A549 (cell line): ENCODE measurements around the gene HLA-DQA1.

Experiments
- BCL3 ChIP-seq: fragments of >200 bp; sonication (Bioruptor Twin); formaldehyde crosslinking; IDR thresholded peaks from 3 replicates; pipeline ENCODE4 v1.6.1; 2016
- MYC ChIP-seq: IDR thresholded peaks from 2 replicates; pipeline ENCODE4 v1.6.1; 2012; ENCODE audit warnings: mild to moderate bottlenecking, inconsistent platforms, low read length, improper control_type of control experiment, borderline replicate concordance
- RNF2 ChIP-seq: fragments of 200-600 bp; sonication (generic); IDR thresholded peaks from 2 replicates; pipeline ENCODE4 v1.6.1; 2016; ENCODE audit warnings: low read depth, mild to moderate bottlenecking, antibody characterized with exemption, moderate library complexity, borderline replicate concordance
- TF ChIP-seq, protein P1 (sequence below): fragments of >200 bp; sonication (Bioruptor Twin); formaldehyde crosslinking; IDR thresholded peaks from 3 replicates; pipeline ENCODE4 v1.5.1; 2016

DNA sequence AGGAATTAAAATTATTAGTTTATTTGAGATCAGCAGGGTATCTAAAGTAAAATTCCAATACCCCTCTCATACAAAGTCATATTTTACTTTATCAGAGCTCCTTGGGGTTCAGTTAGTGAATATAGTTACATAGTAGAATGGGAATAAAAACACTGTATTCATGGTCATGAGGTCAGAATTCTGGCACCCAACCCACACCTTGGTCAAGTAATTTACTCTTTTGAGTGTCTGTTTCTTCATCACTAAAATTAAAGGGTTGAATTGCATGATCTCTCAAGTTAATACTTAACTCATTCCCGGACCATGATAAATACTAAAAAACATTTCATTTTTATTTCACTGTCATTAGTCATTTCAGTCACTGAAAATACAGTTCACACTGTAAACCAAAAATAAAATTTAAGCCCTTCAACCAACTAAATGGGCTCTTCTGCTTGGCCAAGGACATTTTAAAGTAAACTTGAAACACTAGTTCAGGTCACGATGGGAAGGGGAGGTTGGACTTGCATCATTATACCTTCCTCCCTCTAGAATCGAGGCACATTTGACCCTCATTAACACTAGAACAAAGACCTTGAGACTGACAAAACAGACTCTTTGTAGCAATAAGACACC, 26.4 kb upstream of the HLA-DQA1 start:
- TF ChIP-seq, protein P1, sequence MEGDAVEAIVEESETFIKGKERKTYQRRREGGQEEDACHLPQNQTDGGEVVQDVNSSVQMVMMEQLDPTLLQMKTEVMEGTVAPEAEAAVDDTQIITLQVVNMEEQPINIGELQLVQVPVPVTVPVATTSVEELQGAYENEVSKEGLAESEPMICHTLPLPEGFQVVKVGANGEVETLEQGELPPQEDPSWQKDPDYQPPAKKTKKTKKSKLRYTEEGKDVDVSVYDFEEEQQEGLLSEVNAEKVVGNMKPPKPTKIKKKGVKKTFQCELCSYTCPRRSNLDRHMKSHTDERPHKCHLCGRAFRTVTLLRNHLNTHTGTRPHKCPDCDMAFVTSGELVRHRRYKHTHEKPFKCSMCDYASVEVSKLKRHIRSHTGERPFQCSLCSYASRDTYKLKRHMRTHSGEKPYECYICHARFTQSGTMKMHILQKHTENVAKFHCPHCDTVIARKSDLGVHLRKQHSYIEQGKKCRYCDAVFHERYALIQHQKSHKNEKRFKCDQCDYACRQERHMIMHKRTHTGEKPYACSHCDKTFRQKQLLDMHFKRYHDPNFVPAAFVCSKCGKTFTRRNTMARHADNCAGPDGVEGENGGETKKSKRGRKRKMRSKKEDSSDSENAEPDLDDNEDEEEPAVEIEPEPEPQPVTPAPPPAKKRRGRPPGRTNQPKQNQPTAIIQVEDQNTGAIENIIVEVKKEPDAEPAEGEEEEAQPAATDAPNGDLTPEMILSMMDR: no peak
- TF ChIP-seq MYC (no peak), BCL3 (no peak), RNF2 (no peak)
